CD14-positive monocyte (primary cell): ENCODE results near the gene SLAMF6. TPM values are rescaled to one million over a fixed set of nuclear protein-coding genes. Genes with fewer than 3 reads are reported as not detected.
A peak's percentile ranks its signal among the peaks of the same experiment; 100 is the strongest.

ENCODE experiments used
- DNase-seq, 3 donors: peaks; one replicate each; pipeline ENCODE4 v3.0.0-alpha.2; 2011 to 2022
- H2AFZ ChIP-seq: 2 replicates; pipeline ENCODE4 v1.6.0; 2012; ENCODE audit warnings: mild to moderate bottlenecking, low read depth, low read length, inconsistent platforms; ENCODE audit not compliant: insufficient read depth, poor library complexity, severe bottlenecking
- H3K27ac ChIP-seq, 2 donors: 1 replicate in 1 of 2; 2 replicates in 1 of 2; pipeline ENCODE4 v1.5.1; 2012 to 2013; ENCODE audit warnings: low read length in 2 of 2, control low read depth in 1 of 2, inconsistent platforms in 1 of 2, low read depth in 1 of 2, mild to moderate bottlenecking in 1 of 2
- H3K27me3 ChIP-seq, 2 donors: one replicate each; pipeline versions ENCODE4 v1.6.0 to v1.6.1; 2011 to 2013; ENCODE audit warnings: low read length in 2 of 2; ENCODE audit not compliant: control insufficient read depth in 2 of 2, insufficient read depth in 2 of 2
- H3K36me3 ChIP-seq, 2 donors: replicated peaks in 1 of 2; 1 replicate in 1 of 2; 2 replicates in 1 of 2; pipeline versions ENCODE4 v1.5.1 to v1.6.1; 2012 to 2013; ENCODE audit warnings: low read length in 2 of 2, control low read depth in 1 of 2, inconsistent platforms in 1 of 2, mild to moderate bottlenecking in 1 of 2; ENCODE audit not compliant: insufficient read depth in 2 of 2, control insufficient read depth in 1 of 2
- H3K4me1 ChIP-seq, 2 donors: 1 replicate in 1 of 2; 2 replicates in 1 of 2; pipeline versions ENCODE4 v1.5.1 to v1.6.1; 2012 to 2013; ENCODE audit warnings: low read length in 2 of 2, control low read depth in 1 of 2, inconsistent platforms in 1 of 2, mild to moderate bottlenecking in 1 of 2, moderate library complexity in 1 of 2; ENCODE audit not compliant: insufficient read depth in 2 of 2, control insufficient read depth in 1 of 2
- H3K4me2 ChIP-seq: replicated peaks from 2 replicates; pipeline ENCODE3; 2012; ENCODE audit warnings: low read length, moderate library complexity, mild to moderate bottlenecking; ENCODE audit not compliant: poor library complexity, severe bottlenecking; ENCODE audit errors: extremely low read depth
- H3K4me3 ChIP-seq, 3 experiments: fragments of 200-600 bp in 1 of 3; sonication (generic) in 1 of 3; replicated peaks in 1 of 3; 1 replicate in 2 of 3; 2 replicates in 1 of 3; pipeline ENCODE4 v1.5.1; 2011 to 2013; ENCODE audit warnings: low read length in 3 of 3, mild to moderate bottlenecking in 3 of 3, control low read depth in 2 of 3, low read depth in 2 of 3, inconsistent platforms in 1 of 3, moderate library complexity in 1 of 3
- H3K79me2 ChIP-seq: 2 replicates; pipeline ENCODE4 v1.6.0; 2012; ENCODE audit warnings: mild to moderate bottlenecking, control low read depth, inconsistent platforms, low read length, moderate library complexity; ENCODE audit not compliant: insufficient read depth
- H3K9ac ChIP-seq: 2 replicates; pipeline ENCODE4 v1.6.0; 2017; ENCODE audit warnings: low read length, mild to moderate bottlenecking; ENCODE audit not compliant: insufficient read depth, poor library complexity, severe bottlenecking
- H3K9me3 ChIP-seq, 2 donors: replicated peaks in 1 of 2; 1 replicate in 1 of 2; 2 replicates in 1 of 2; pipeline versions ENCODE4 v1.5.1 to v1.6.1; 2012 to 2013; ENCODE audit warnings: low read length in 2 of 2, control low read depth in 1 of 2; ENCODE audit not compliant: control insufficient read depth in 1 of 2, insufficient read depth in 1 of 2
- H4K20me1 ChIP-seq: 2 replicates; pipeline ENCODE4 v1.6.0; 2012; ENCODE audit warnings: mild to moderate bottlenecking, low read length, control low read depth, moderate library complexity; ENCODE audit not compliant: insufficient read depth
- H3K27ac Mint-ChIP-seq, 7 donors: one replicate each; pipeline ENCODE4 v1.8.0; 2020; ENCODE audit warnings: mild to moderate bottlenecking in 7 of 7, mixed read lengths in 7 of 7, moderate library complexity in 6 of 7, inconsistent platforms in 2 of 7
- H3K27me3 Mint-ChIP-seq, 3 donors: one replicate each; pipeline ENCODE4 v1.8.0; 2021 to 2022; ENCODE audit warnings: low read depth in 3 of 3, mild to moderate bottlenecking in 3 of 3, mixed read lengths in 3 of 3, moderate library complexity in 3 of 3, inconsistent platforms in 1 of 3
- H3K36me3 Mint-ChIP-seq, 2 donors: one replicate each; pipeline ENCODE4 v1.8.0; 2020; ENCODE audit warnings: mixed read lengths in 2 of 2, inconsistent platforms in 1 of 2, mild to moderate bottlenecking in 1 of 2
- H3K4me1 Mint-ChIP-seq: one replicate; pipeline ENCODE4 v1.8.0; 2020; ENCODE audit warnings: mild to moderate bottlenecking, mixed read lengths
- H3K4me3 Mint-ChIP-seq, 2 donors: one replicate each; pipeline ENCODE4 v1.8.0; 2020; ENCODE audit warnings: mild to moderate bottlenecking in 2 of 2, mixed read lengths in 2 of 2, moderate library complexity in 1 of 2
- H3K9me3 Mint-ChIP-seq, 7 donors: one replicate each; pipeline ENCODE4 v1.8.0; 2020 to 2022; ENCODE audit warnings: mixed read lengths in 7 of 7, mild to moderate bottlenecking in 6 of 7, moderate library complexity in 6 of 7, inconsistent platforms in 2 of 7
- WGBS: methylation state at CpG from one replicate; pipeline ENCODE4 v1.1.5; 2013; ENCODE audit warnings: missing lambda C conversion rate; ENCODE audit not compliant: insufficient coverage; 5-methylcytosine and 5-hydroxymethylcytosine counted together
- intact Hi-C, 2 donors: fragments of 100-400 bp; cut with micrococcal nuclease; formaldehyde crosslinking; loops; one replicate each; pipeline versions ENCODE4 v1.15.0 to v1.15.1; 2023
- polyA plus RNA-seq, 3 donors: library from polyadenylated mRNA; depleted of rRNA in 1 of 3; unstranded in 2 of 3; stranded (reverse) in 1 of 3; fragments of 300-500 nt in 2 of 3; fragments of >200 nt in 1 of 3; fragmentation: Illumina TruSeq in 2 of 3; gene quantifications; 1 replicate in 2 of 3; 2 replicates in 1 of 3; pipeline ENCODE4 v1.2.3, GENCODE V29; 2012 to 2021
- TF ChIP-seq, protein P1 (sequence below): fragments of 200-600 bp; IDR thresholded peaks from one replicate; pipeline ENCODE4 v1.8.0; 2022; ENCODE audit warnings: antibody characterized with exemption, mild to moderate bottlenecking

Gene SLAMF6
- polyA plus RNA-seq, 3 donors: 0.32 to 0.72 (median 0.50) TPM

DNA sequence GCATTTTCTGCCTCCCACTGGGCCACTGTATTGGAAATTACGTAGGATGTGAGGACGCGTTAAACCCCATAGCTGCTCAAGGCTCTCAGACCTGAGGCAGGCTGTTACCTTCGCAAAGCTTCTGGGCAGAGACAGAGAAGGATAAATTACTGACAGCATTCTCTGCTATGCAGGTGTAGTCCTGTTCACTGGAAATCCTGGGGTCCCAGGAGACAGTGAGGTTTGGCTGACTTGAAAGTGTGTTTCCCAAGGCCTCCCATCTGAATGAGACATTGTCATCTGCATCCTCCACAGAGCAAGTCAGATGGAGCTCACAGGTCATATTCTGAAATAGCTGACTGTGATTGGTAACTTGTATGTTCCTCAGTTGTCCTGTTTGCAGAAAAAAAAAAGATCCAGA is 32.0 kb downstream of the SLAMF6 start:
- no peaks in the 10 kb centered on the region for H3K4me1 ChIP-seq
- no peak overlapping the region for H2AFZ ChIP-seq
- H3K27me3 ChIP-seq: no peaks in the 10 kb centered on the region
- H3K9me3 ChIP-seq: no peaks in the 10 kb centered on the region
- no peak overlapping the region for H3K4me2 ChIP-seq
- WGBS: 93% methylated on average over 3 of the region's 4 CpGs
- Mint-ChIP-seq H3K36me3 (no peaks in the 10 kb centered on the region), H3K4me1 (peaks cover 4% of the 10 kb centered on the region), H3K9me3 (no peaks in the 10 kb centered on the region), H3K4me3 (no peak overlapping the region), H3K27ac (no peak overlapping the region), H3K27me3 (peaks cover 0 to 4% (median 2%) of the 10 kb centered on the region in 3 donors)
- H3K9ac ChIP-seq: no peak overlapping the region
- DNase-seq: no peak
- no peaks in the 10 kb centered on the region for H3K36me3 ChIP-seq
- TF ChIP-seq, protein P1, sequence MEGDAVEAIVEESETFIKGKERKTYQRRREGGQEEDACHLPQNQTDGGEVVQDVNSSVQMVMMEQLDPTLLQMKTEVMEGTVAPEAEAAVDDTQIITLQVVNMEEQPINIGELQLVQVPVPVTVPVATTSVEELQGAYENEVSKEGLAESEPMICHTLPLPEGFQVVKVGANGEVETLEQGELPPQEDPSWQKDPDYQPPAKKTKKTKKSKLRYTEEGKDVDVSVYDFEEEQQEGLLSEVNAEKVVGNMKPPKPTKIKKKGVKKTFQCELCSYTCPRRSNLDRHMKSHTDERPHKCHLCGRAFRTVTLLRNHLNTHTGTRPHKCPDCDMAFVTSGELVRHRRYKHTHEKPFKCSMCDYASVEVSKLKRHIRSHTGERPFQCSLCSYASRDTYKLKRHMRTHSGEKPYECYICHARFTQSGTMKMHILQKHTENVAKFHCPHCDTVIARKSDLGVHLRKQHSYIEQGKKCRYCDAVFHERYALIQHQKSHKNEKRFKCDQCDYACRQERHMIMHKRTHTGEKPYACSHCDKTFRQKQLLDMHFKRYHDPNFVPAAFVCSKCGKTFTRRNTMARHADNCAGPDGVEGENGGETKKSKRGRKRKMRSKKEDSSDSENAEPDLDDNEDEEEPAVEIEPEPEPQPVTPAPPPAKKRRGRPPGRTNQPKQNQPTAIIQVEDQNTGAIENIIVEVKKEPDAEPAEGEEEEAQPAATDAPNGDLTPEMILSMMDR: no peak
- H3K4me3 ChIP-seq: no peak overlapping the region
- no peaks in the 10 kb centered on the region for H3K79me2 ChIP-seq
- intact Hi-C loops: no loop called here
- no peaks in the 10 kb centered on the region for H4K20me1 ChIP-seq
- no peak overlapping the region for H3K27ac ChIP-seq

DNA sequence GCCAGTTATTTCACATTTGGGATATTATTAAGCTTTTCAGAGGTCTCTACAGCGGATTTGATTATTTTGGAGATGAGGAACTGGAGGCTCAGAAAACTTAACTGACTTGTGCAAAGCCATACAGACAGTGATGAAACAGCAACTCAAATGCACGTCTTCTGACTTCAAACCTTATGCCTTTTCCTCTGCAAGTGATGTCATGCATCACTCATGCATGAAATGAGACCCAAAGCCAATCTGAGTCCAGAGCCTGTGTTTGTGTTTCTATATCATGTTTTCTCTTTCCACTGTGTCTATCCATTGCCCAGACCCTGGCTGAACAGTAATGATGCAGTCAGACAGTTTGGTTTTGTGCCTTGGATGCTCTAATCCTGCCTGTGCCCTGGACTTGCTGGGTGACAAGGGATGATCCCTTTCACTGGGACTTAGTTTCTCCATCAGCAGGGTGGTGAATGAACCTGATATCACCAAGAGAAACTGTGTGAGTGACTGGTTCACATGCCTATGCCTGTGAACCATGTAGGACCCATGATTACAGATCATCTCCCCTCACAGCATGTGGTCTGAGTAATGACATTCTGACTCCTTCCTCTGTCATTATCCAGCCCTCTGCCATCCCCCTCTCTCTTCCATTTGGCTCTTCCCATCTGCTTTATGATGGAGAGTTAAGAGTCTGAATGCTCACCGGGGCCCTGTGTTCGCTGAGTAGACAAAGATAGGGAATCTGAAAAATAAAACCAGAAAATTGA is 33.4 kb downstream of the SLAMF6 start:
- no peaks in the 10 kb centered on the region for H3K4me1 ChIP-seq
- H3K27me3 ChIP-seq: no peaks in the 10 kb centered on the region
- whole genome bisulfite sequencing: 85% methylated on average over 3 of the region's 4 CpGs
- TF ChIP-seq, protein P1: no peak
- H3K9me3 ChIP-seq: no peaks in the 10 kb centered on the region
- Mint-ChIP-seq H3K4me1 (peaks cover 4% of the 10 kb centered on the region), H3K9me3 (peaks cover 0 to 2% (median 0%) of the 10 kb centered on the region in 7 donors), H3K4me3 (no peak overlapping the region), H3K27me3 (peaks cover 0 to 6% (median 2%) of the 10 kb centered on the region in 3 donors), H3K36me3 (no peaks in the 10 kb centered on the region), H3K27ac (peak overlapping the region in 1 of 7 donors; percentile 67)
- H3K27ac ChIP-seq: no peak overlapping the region
- intact Hi-C loops: no loop called here
- no peaks in the 10 kb centered on the region for H3K79me2 ChIP-seq
- H3K4me2 ChIP-seq: no peak overlapping the region
- no peaks in the 10 kb centered on the region for H3K36me3 ChIP-seq
- no peak overlapping the region for H3K9ac ChIP-seq
- no peak overlapping the region for H2AFZ ChIP-seq
- DNase-seq: no peak
- H4K20me1 ChIP-seq: no peaks in the 10 kb centered on the region
- H3K4me3 ChIP-seq: no peak overlapping the region
